ENCODE results near the gene AKAP13. TPM values are rescaled to one million over a fixed set of nuclear protein-coding genes. Genes with fewer than 3 reads are reported as not detected.

AKAP13 gene
- total RNA-seq, 1 experiment from 2014 or later: 49.6 TPM

DNA sequence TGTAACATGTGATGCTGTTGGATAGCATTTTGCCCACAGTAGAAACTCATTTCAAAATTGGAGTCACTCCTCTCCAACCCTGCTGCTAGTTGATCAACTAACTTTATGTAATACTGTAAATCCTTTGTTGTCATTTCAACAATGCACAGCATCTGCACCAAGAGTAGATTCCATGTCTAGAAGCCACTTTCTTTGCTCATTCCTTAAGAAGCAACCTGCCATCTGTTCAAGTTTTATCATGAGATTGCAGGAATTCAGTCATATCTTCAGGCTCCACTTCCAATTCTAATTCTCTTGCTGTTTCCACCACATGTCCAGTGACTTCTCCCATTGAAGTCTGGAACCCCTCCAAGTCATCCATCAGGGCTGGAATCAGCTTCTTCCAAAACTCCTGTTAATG, 42.9 kb downstream of the AKAP13 start:
- TF ChIP-seq CTCF (IDR thresholded peaks at IDR 0.05; ENCODE audit: insufficient read depth in 1 of 2, low read depth in 1 of 2, low read length in 1 of 2, severe bottlenecking in 1 of 2, unreplicated experiment in 1 of 2): no peak
- H3K4me1 Mint-ChIP-seq (ENCODE audit: low read depth, unreplicated experiment): peaks cover 13% of the 10 kb centered on the region
- BruUV-seq (replicated peaks): no TSS peak
- H3K9me3 ChIP-seq: no peaks in the 10 kb centered on the region
- H3K9me3 Mint-ChIP-seq (ENCODE audit: unreplicated experiment): no peaks in the 10 kb centered on the region
- DNase-seq: no peak
- no peaks in the 10 kb centered on the region for H3K36me3 ChIP-seq (ENCODE audit: control insufficient read depth, insufficient read depth, low read length)
- H3K36me3 Mint-ChIP-seq (ENCODE audit: insufficient read depth, unreplicated experiment): peaks cover 4% of the 10 kb centered on the region
- POLR2A ChIA-PET: no interaction called here
- no peaks in the 10 kb centered on the region for H3K27me3 Mint-ChIP-seq (ENCODE audit: insufficient read depth, unreplicated experiment)
- no peak overlapping the region for H3K27ac Mint-ChIP-seq (ENCODE audit: unreplicated experiment)
- H3K27me3 ChIP-seq (replicated peaks; ENCODE audit: control insufficient read depth, insufficient read depth, low read length): no peaks in the 10 kb centered on the region
- no peak overlapping the region for H3K4me3 Mint-ChIP-seq (ENCODE audit: unreplicated experiment)
- intact Hi-C loops (cut with micrococcal nuclease; ENCODE audit: unreplicated experiment): no loop called here
- 0 out of 2 replicates have a peak, but pooled peaks cover 10% of the 10 kb centered on the region for H3K4me1 ChIP-seq
- CTCF ChIA-PET: no interaction called here
- H3K4me3 ChIP-seq (ENCODE audit: low read depth, low read length): no peak overlapping the region

DNA sequence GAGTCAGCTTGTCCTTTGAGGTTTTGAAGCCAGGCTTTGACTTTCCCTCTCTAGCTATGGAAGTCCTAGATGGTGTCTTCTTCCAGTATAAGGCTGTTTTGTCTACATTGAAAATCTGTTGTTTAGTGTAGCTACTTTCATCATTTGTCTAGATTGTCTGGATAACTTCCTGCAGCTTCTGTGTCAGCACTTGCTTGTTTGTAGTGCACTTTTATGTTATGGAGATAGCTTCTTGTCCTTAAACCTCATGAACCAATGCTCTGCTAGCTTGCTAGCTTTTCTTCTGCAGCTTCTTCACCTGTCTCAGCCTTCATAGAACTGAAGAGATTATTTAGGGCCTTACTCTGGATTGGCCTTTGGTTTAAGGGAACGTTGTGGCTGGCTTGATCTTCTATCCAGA, 43.8 kb downstream of the AKAP13 start:
- ChIA-PET POLR2A (interaction anchor here (0.6 kb wide), 1 partner anchor 16 kb away, joined by 4 read pairs; no protein-coding TSS in a partner anchor), CTCF (no interaction called here)
- H3K9me3 ChIP-seq: no peaks in the 10 kb centered on the region
- peaks cover 4% of the 10 kb centered on the region for H3K36me3 Mint-ChIP-seq (ENCODE audit: insufficient read depth, unreplicated experiment)
- no peaks in the 10 kb centered on the region for H3K9me3 Mint-ChIP-seq (ENCODE audit: unreplicated experiment)
- TF ChIP-seq CTCF (IDR thresholded peaks at IDR 0.05; ENCODE audit: insufficient read depth in 1 of 2, low read depth in 1 of 2, low read length in 1 of 2, severe bottlenecking in 1 of 2, unreplicated experiment in 1 of 2): no peak
- BruUV-seq (replicated peaks): no TSS peak
- no peaks in the 10 kb centered on the region for H3K27me3 ChIP-seq (replicated peaks; ENCODE audit: control insufficient read depth, insufficient read depth, low read length)
- H3K36me3 ChIP-seq (ENCODE audit: control insufficient read depth, insufficient read depth, low read length): no peaks in the 10 kb centered on the region
- peaks cover 17% of the 10 kb centered on the region for H3K4me1 Mint-ChIP-seq (ENCODE audit: low read depth, unreplicated experiment)
- DNase-seq: no peak
- 0 out of 2 replicates have a peak, but pooled peaks cover 10% of the 10 kb centered on the region for H3K4me1 ChIP-seq
- no peak overlapping the region for H3K4me3 ChIP-seq (ENCODE audit: low read depth, low read length)
- H3K4me3 Mint-ChIP-seq (ENCODE audit: unreplicated experiment): no peak overlapping the region
- H3K27ac Mint-ChIP-seq (ENCODE audit: unreplicated experiment): no peak overlapping the region
- intact Hi-C loops (cut with micrococcal nuclease; ENCODE audit: unreplicated experiment): no loop called here
- H3K27me3 Mint-ChIP-seq (ENCODE audit: insufficient read depth, unreplicated experiment): no peaks in the 10 kb centered on the region

DNA sequence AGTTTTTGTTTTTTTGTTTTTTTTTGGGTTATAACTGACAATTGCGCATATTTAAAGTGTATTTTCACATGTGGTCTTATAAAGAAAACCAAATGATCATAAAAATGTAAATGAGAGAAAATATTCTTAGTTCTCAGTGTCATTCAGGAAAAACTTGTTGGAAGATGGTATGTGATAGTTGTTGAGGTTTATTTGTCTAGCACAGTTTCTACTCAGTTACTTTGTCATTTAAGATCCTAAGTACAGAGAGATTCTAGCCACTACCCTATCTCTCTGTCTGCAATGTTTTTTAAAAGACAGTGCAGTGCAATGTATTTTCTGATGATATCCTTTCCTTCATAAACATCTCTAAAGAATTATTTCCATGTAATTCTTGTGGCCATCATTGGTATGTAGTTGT, 46.1 kb downstream of the AKAP13 start:
- ChIA-PET CTCF (interaction anchor here (0.7 kb wide), 1 partner anchor 98 kb away, joined by 4 read pairs; no protein-coding TSS in a partner anchor), POLR2A (no interaction called here)
- Mint-ChIP-seq H3K36me3 (ENCODE audit: insufficient read depth, unreplicated experiment) (peaks cover 4% of the 10 kb centered on the region), H3K27ac (ENCODE audit: unreplicated experiment) (no peak overlapping the region), H3K4me1 (ENCODE audit: low read depth, unreplicated experiment) (peaks cover 13% of the 10 kb centered on the region), H3K9me3 (ENCODE audit: unreplicated experiment) (no peaks in the 10 kb centered on the region), H3K4me3 (ENCODE audit: unreplicated experiment) (no peak overlapping the region), H3K27me3 (ENCODE audit: insufficient read depth, unreplicated experiment) (no peaks in the 10 kb centered on the region)
- no peak for TF ChIP-seq CTCF (IDR thresholded peaks at IDR 0.05; ENCODE audit: insufficient read depth in 1 of 2, low read depth in 1 of 2, low read length in 1 of 2, severe bottlenecking in 1 of 2, unreplicated experiment in 1 of 2)
- no peaks in the 10 kb centered on the region for H3K36me3 ChIP-seq (ENCODE audit: control insufficient read depth, insufficient read depth, low read length)
- intact Hi-C loops (cut with micrococcal nuclease; ENCODE audit: unreplicated experiment): no loop called here
- no TSS peak for BruUV-seq (replicated peaks)
- H3K4me3 ChIP-seq (ENCODE audit: low read depth, low read length): no peak overlapping the region
- DNase-seq: no peak
- no peaks in the 10 kb centered on the region for H3K27me3 ChIP-seq (replicated peaks; ENCODE audit: control insufficient read depth, insufficient read depth, low read length)
- peaks cover 26% of the 10 kb centered on the region for H3K4me1 ChIP-seq
- no peaks in the 10 kb centered on the region for H3K9me3 ChIP-seq
